HepG2 (cell line): Measurements from ENCODE around the gene KIAA1191. TPM values are rescaled to one million over a fixed set of nuclear protein-coding genes. Genes with fewer than 3 reads are reported as not detected.

ENCODE experiments used
- AKAP8 ChIP-seq: sonication (generic); formaldehyde crosslinking; IDR thresholded peaks from 2 replicates; pipeline ENCODE4 v1.5.1; 2020; ENCODE audit warnings: mild to moderate bottlenecking, missing genetic modification reagents
- HOXA5 ChIP-seq: sonication (generic); formaldehyde crosslinking; IDR thresholded peaks from 2 replicates; pipeline ENCODE4 v1.4.0; 2020; ENCODE audit warnings: missing genetic modification reagents
- IRX3 ChIP-seq: sonication (generic); formaldehyde crosslinking; IDR thresholded peaks from 2 replicates; pipeline ENCODE4 v1.8.1; 2023; ENCODE audit warnings: mild to moderate bottlenecking, low read depth, missing genetic modification reagents, borderline replicate concordance
- JUND ChIP-seq: sonication (generic); formaldehyde crosslinking; IDR thresholded peaks from 2 replicates; pipeline ENCODE4 v1.8.0; 2022; ENCODE audit warnings: mild to moderate bottlenecking, missing genetic modification reagents
- ONECUT2 ChIP-seq: sonication (generic); formaldehyde crosslinking; IDR thresholded peaks from 2 replicates; pipeline ENCODE4 v1.4.0; 2020; ENCODE audit warnings: missing genetic modification reagents
- RAD21 ChIP-seq: fragments of 450-650 bp; formaldehyde crosslinking; IDR thresholded peaks from 2 replicates; pipeline ENCODE4 v1.5.0; 2020; ENCODE audit warnings: mild to moderate bottlenecking
- SMAD3 ChIP-seq: sonication (generic); formaldehyde crosslinking; IDR thresholded peaks from 2 replicates; pipeline ENCODE4 v1.4.0; 2020; ENCODE audit warnings: missing genetic modification reagents
- THYN1 ChIP-seq: sonication (generic); formaldehyde crosslinking; IDR thresholded peaks from 2 replicates; pipeline ENCODE4 v1.8.1; 2023; ENCODE audit warnings: low read depth, mild to moderate bottlenecking, moderate library complexity, missing genetic modification reagents, borderline replicate concordance
- TOE1 ChIP-seq: sonication (generic); formaldehyde crosslinking; IDR thresholded peaks from 2 replicates; pipeline ENCODE4 v1.4.0; 2020; ENCODE audit warnings: mild to moderate bottlenecking, missing genetic modification reagents
- ZBTB3 ChIP-seq: sonication (generic); formaldehyde crosslinking; IDR thresholded peaks from 2 replicates; pipeline ENCODE4 v1.4.0; 2020; ENCODE audit warnings: low read depth, mild to moderate bottlenecking, moderate library complexity, missing genetic modification reagents, borderline replicate concordance
- ZNF224 ChIP-seq: sonication (generic); formaldehyde crosslinking; IDR thresholded peaks from 2 replicates; pipeline ENCODE4 v1.5.0; 2020; ENCODE audit warnings: mild to moderate bottlenecking, missing genetic modification reagents
- ZNF263 ChIP-seq: sonication (generic); formaldehyde crosslinking; IDR thresholded peaks from 2 replicates; pipeline ENCODE4 v1.4.0; 2020; ENCODE audit warnings: missing genetic modification reagents
- ZNF367 ChIP-seq: sonication (generic); formaldehyde crosslinking; IDR thresholded peaks from 2 replicates; pipeline ENCODE4 v1.4.0; 2020; ENCODE audit warnings: missing genetic modification reagents, borderline replicate concordance
- ZNF558 ChIP-seq: sonication (generic); formaldehyde crosslinking; IDR thresholded peaks from 2 replicates; pipeline ENCODE4 v1.9.0; 2022; ENCODE audit warnings: mild to moderate bottlenecking, missing genetic modification reagents, borderline replicate concordance
- ZSCAN20 ChIP-seq: sonication (generic); formaldehyde crosslinking; IDR thresholded peaks from 2 replicates; pipeline ENCODE4 v1.4.0; 2020; ENCODE audit warnings: missing genetic modification reagents, mild to moderate bottlenecking, borderline replicate concordance
- polyA plus RNA-seq, 8 experiments: library from polyadenylated mRNA; depleted of rRNA in 3 of 8; stranded (reverse) in 7 of 8; unstranded in 1 of 8; fragments of >200 nt; fragmentation: Illumina TruSeq in 4 of 8; extraction: Trizol in 4 of 8; gene quantifications; 2 replicates each; pipeline versions ENCODE4 v1.2.1 to v1.2.3, GENCODE V29; 2011 to 2016; ENCODE audit warnings: low read depth in 4 of 8, missing spikeins in 1 of 8, mixed read lengths in 1 of 8; ENCODE audit not compliant: insufficient read depth in 1 of 8
- total RNA-seq, 5 experiments: library from RNA; depleted of rRNA; stranded (reverse); fragments of >200 nt; fragmentation: Illumina TruSeq; extraction: Trizol; gene quantifications; 2 replicates each; pipeline ENCODE4 v1.2.3, GENCODE V29; 2016; ENCODE audit warnings: low read depth in 1 of 5
- TF ChIP-seq, protein P1 (sequence below): sonication (generic); formaldehyde crosslinking; IDR thresholded peaks from 2 replicates; pipeline ENCODE4 v1.4.0; 2020; ENCODE audit warnings: missing genetic modification reagents, borderline replicate concordance
- TF ChIP-seq, protein P2 (sequence below): sonication (generic); formaldehyde crosslinking; IDR thresholded peaks from 2 replicates; pipeline ENCODE4 v1.8.0; 2022; ENCODE audit warnings: low read depth, missing genetic modification reagents
- TF ChIP-seq, protein P3 (sequence below): sonication (generic); formaldehyde crosslinking; IDR thresholded peaks from 2 replicates; pipeline ENCODE4 v1.8.0; 2022; ENCODE audit warnings: mild to moderate bottlenecking, missing genetic modification reagents, moderate library complexity
- TF ChIP-seq, protein P4 (sequence below): sonication (generic); formaldehyde crosslinking; IDR thresholded peaks from 2 replicates; pipeline ENCODE4 v1.8.1; 2023; ENCODE audit warnings: missing genetic modification reagents, mild to moderate bottlenecking, borderline replicate concordance
- TF ChIP-seq, protein P5 (sequence below): IDR thresholded peaks from 2 replicates; pipeline ENCODE4 v1.6.1; 2016; ENCODE audit warnings: mild to moderate bottlenecking

Gene KIAA1191
- total and polyA plus RNA-seq, 2 of the 13 experiments (the other 11 are each of a cell fraction or from before 2014, with no cell fraction given), result 63.6 to 103 TPM

DNA sequence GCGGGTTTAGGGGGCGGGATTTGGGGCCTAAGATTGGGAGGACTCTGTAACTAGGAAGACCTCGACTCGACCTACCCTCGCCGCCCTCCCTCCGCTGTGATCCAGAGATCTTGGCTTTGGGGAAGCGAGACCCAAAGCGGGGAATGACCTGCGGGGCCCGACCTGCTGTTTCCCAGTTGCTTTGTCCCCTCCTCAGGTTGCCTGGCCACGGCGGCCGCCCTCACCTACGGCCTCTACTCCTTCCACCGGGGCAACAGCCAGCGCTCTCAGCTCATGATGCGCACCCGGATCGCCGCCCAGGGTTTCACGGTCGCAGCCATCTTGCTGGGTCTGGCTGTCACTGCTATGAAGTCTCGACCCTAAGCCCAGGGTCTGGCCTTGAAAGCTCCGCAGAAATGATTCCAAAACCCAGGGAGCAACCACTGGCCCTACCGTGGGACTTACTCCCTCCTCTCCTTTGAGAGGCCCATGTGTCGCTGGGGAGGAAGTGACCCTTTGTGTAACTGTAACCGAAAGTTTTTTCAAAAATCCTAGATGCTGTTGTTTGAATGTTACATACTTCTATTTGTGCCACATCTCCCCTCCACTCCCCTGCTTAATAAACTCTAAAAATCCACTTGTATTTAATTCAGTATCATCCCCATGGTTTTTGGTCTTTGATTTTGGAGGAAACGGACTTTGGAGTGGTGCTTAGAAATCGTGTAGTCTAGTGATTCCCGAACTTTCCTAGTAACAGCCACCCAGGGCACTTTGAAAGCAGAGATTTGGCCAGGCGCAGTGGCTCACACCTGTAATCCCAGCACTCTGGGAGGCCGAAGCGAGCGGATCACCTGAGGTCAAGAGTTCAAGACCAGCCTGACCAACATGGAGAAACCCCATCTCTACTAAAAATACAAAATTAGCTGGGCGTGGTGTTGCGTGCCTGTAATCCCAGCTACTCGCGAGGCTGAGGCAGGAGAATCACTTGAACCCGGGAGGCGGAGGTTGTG lies 27.9 kb upstream of the KIAA1191 start (continued):
- TF ChIP-seq, protein P1, sequence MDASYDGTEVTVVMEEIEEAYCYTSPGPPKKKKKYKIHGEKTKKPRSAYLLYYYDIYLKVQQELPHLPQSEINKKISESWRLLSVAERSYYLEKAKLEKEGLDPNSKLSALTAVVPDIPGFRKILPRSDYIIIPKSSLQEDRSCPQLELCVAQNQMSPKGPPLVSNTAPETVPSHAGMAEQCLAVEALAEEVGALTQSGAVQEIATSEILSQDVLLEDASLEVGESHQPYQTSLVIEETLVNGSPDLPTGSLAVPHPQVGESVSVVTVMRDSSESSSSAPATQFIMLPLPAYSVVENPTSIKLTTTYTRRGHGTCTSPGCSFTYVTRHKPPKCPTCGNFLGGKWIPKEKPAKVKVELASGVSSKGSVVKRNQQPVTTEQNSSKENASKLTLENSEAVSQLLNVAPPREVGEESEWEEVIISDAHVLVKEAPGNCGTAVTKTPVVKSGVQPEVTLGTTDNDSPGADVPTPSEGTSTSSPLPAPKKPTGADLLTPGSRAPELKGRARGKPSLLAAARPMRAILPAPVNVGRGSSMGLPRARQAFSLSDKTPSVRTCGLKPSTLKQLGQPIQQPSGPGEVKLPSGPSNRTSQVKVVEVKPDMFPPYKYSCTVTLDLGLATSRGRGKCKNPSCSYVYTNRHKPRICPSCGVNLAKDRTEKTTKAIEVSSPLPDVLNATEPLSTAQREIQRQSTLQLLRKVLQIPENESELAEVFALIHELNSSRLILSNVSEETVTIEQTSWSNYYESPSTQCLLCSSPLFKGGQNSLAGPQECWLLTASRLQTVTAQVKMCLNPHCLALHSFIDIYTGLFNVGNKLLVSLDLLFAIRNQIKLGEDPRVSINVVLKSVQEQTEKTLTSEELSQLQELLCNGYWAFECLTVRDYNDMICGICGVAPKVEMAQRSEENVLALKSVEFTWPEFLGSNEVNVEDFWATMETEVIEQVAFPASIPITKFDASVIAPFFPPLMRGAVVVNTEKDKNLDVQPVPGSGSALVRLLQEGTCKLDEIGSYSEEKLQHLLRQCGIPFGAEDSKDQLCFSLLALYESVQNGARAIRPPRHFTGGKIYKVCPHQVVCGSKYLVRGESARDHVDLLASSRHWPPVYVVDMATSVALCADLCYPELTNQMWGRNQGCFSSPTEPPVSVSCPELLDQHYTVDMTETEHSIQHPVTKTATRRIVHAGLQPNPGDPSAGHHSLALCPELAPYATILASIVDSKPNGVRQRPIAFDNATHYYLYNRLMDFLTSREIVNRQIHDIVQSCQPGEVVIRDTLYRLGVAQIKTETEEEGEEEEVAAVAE (CRISPR knock-in tag), result 0 out of 2 replicates have a peak, but pooled peaks have one; percentile 55
- TF ChIP-seq ZBTB3 (CRISPR knock-in tag), result no peak
- TF ChIP-seq RAD21 (CRISPR knock-in tag), result peak; percentile 15; the same call in 1 of the 2 replicates
- TF ChIP-seq ZNF263 (CRISPR knock-in tag), result peak; percentile 99
- TF ChIP-seq AKAP8 (CRISPR knock-in tag), result no peak
- TF ChIP-seq, protein P2, sequence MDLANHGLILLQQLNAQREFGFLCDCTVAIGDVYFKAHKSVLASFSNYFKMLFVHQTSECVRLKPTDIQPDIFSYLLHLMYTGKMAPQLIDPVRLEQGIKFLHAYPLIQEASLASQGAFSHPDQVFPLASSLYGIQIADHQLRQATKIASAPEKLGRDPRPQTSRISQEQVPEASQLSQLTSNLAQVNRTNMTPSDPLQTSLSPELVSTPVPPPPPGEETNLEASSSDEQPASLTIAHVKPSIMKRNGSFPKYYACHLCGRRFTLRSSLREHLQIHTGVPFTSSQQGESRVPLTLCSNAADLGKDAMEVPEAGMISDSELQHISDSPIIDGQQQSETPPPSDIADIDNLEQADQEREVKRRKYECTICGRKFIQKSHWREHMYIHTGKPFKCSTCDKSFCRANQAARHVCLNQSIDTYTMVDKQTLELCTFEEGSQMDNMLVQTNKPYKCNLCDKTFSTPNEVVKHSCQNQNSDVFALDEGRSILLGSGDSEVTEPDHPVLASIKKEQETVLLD (CRISPR knock-in tag), result peak; percentile 10; the same call in 1 of the 2 replicates
- no peak for TF ChIP-seq ZSCAN20
- TF ChIP-seq, protein P3, sequence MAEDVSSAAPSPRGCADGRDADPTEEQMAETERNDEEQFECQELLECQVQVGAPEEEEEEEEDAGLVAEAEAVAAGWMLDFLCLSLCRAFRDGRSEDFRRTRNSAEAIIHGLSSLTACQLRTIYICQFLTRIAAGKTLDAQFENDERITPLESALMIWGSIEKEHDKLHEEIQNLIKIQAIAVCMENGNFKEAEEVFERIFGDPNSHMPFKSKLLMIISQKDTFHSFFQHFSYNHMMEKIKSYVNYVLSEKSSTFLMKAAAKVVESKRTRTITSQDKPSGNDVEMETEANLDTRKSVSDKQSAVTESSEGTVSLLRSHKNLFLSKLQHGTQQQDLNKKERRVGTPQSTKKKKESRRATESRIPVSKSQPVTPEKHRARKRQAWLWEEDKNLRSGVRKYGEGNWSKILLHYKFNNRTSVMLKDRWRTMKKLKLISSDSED (CRISPR knock-in tag), result no peak
- TF ChIP-seq, protein P4, sequence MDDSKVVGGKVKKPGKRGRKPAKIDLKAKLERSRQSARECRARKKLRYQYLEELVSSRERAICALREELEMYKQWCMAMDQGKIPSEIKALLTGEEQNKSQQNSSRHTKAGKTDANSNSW (CRISPR knock-in tag), result no peak
- TF ChIP-seq, protein P5, sequence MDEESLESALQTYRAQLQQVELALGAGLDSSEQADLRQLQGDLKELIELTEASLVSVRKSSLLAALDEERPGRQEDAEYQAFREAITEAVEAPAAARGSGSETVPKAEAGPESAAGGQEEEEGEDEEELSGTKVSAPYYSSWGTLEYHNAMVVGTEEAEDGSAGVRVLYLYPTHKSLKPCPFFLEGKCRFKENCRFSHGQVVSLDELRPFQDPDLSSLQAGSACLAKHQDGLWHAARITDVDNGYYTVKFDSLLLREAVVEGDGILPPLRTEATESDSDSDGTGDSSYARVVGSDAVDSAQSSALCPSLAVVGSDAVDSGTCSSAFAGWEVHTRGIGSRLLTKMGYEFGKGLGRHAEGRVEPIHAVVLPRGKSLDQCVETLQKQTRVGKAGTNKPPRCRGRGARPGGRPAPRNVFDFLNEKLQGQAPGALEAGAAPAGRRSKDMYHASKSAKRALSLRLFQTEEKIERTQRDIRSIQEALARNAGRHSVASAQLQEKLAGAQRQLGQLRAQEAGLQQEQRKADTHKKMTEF, result peak; percentile 2; the same call in 1 of the 2 replicates
- TF ChIP-seq ZNF558, result 0 out of 2 replicates have a peak, but pooled peaks have one; percentile 14
- 0 out of 2 replicates have a peak, but pooled peaks have one; percentile 20 for TF ChIP-seq TOE1
- TF ChIP-seq ONECUT2 (CRISPR knock-in tag), result no peak
- no peak for TF ChIP-seq HOXA5
- no peak for TF ChIP-seq SMAD3
- no peak for TF ChIP-seq IRX3 (CRISPR knock-in tag)
- TF ChIP-seq ZNF224 (CRISPR knock-in tag), result no peak
- TF ChIP-seq JUND (CRISPR knock-in tag), result no peak
- TF ChIP-seq ZNF367 (CRISPR knock-in tag), result no peak
- TF ChIP-seq THYN1 (CRISPR knock-in tag), result no peak
